Measurements from ENCODE around the gene DAP. TPM values are rescaled to one million over a fixed set of nuclear protein-coding genes. Genes with fewer than 3 reads are reported as not detected.

The DAP gene
- total RNA-seq, 4 donors from 2014 or later, result 24.3 to 42.4 (median 37.0) TPM

- intact Hi-C loops (cut with DNase I), result no loop called here
- TF ChIP-seq CTCF (IDR thresholded peaks at IDR 0.05) (no peak), EP300 (IDR thresholded peaks at IDR 0.05) (no peak)
- no peaks in the 10 kb centered on the region for H3K27me3 ChIP-seq
- H3K4me1 ChIP-seq, result peaks cover 0 to 19% (median 0%) of the 10 kb centered on the region in 4 donors
- DNase-seq (ENCODE audit: extremely low spot score), result no peak
- H3K9me3 ChIP-seq, result peaks cover 0 to 10% (median 0%) of the 10 kb centered on the region in 4 donors
- no peak overlapping the region for H3K27ac ChIP-seq (replicated peaks in 1 of 4)
- H3K36me3 ChIP-seq, result peaks cover 0 to 49% (median 33%) of the 10 kb centered on the region in 4 donors
- no peak overlapping the region for H3K4me3 ChIP-seq
Observed at GRCh38 chr5:10743951-10744350, 17.1 kb downstream of the DAP start.

- H3K27me3 ChIP-seq, result no peaks in the 10 kb centered on the region
- 83% methylated on average over 5 of the region's 5 CpGs for WGBS
- peaks cover 0 to 46% (median 33%) of the 10 kb centered on the region in 4 donors for H3K36me3 ChIP-seq
- H3K9me3 ChIP-seq, result peaks cover 0 to 10% (median 0%) of the 10 kb centered on the region in 4 donors
- H3K4me3 ChIP-seq, result no peak overlapping the region
- TF ChIP-seq CTCF (IDR thresholded peaks at IDR 0.05), result no peak
- peaks cover 0 to 19% (median 0%) of the 10 kb centered on the region in 4 donors for H3K4me1 ChIP-seq
- intact Hi-C loops (cut with DNase I), result no loop called here
- DNase-seq (ENCODE audit: extremely low spot score), result no peak
- H3K27ac ChIP-seq (replicated peaks in 1 of 4), result no peak overlapping the region
Observed at GRCh38 chr5:10743526-10743925, 17.5 kb downstream of the DAP start.

- H3K4me1 ChIP-seq, result peaks cover 0 to 19% (median 5%) of the 10 kb centered on the region in 4 donors
- H3K36me3 ChIP-seq, result peaks cover 0 to 27% (median 17%) of the 10 kb centered on the region in 4 donors
- intact Hi-C loops (cut with DNase I), result no loop called here
- 88% methylated on average over 9 of the region's 9 CpGs for WGBS
- TF ChIP-seq EP300 (IDR thresholded peaks at IDR 0.05) (no peak), POLR2A (IDR thresholded peaks at IDR 0.05; ENCODE audit: low read depth) (no peak), POLR2AphosphoS5 (IDR thresholded peaks at IDR 0.05) (no peak), CTCF (IDR thresholded peaks at IDR 0.05) (no peak)
- DNase-seq (ENCODE audit: extremely low spot score), result no peak
- H3K4me3 ChIP-seq, result no peak overlapping the region
- H3K9me3 ChIP-seq, result peaks cover 0 to 10% (median 0%) of the 10 kb centered on the region in 4 donors
- no peaks in the 10 kb centered on the region for H3K27me3 ChIP-seq
- no peak overlapping the region for H3K27ac ChIP-seq (replicated peaks in 1 of 4)
Observed at GRCh38 chr5:10741661-10742060, 19.4 kb downstream of the DAP start.

GRCh38 chr5:10740384-10740783, 20.6 kb downstream of the DAP start:
- DNase-seq (ENCODE audit: extremely low spot score), result no peak
- intact Hi-C loops (cut with DNase I), result no loop called here
- H3K4me1 ChIP-seq, result peaks cover 0 to 9% (median 5%) of the 10 kb centered on the region in 4 donors
- H3K36me3 ChIP-seq, result peaks cover 0 to 18% (median 9%) of the 10 kb centered on the region in 4 donors
- WGBS, result 70% methylated on average over 2 of the region's 2 CpGs
- no peak overlapping the region for H3K4me3 ChIP-seq
- H3K27ac ChIP-seq (replicated peaks in 1 of 4), result no peak overlapping the region
- H3K27me3 ChIP-seq, result no peaks in the 10 kb centered on the region
- TF ChIP-seq POLR2A (IDR thresholded peaks at IDR 0.05; ENCODE audit: low read depth) (no peak), CTCF (IDR thresholded peaks at IDR 0.05) (no peak), POLR2AphosphoS5 (IDR thresholded peaks at IDR 0.05) (no peak), EP300 (IDR thresholded peaks at IDR 0.05) (no peak)
- peaks cover 0 to 10% (median 0%) of the 10 kb centered on the region in 4 donors for H3K9me3 ChIP-seq

GRCh38 chr5:10737880-10738279, 23.2 kb downstream of the DAP start:
- H3K4me1 ChIP-seq, result peaks cover 0 to 20% (median 5%) of the 10 kb centered on the region in 4 donors
- no peaks in the 10 kb centered on the region for H3K27me3 ChIP-seq
- TF ChIP-seq POLR2AphosphoS5 (IDR thresholded peaks at IDR 0.05), result no peak
- no peak for TF ChIP-seq CTCF (IDR thresholded peaks at IDR 0.05)
- no peak for TF ChIP-seq POLR2A (IDR thresholded peaks at IDR 0.05; ENCODE audit: low read depth)
- TF ChIP-seq EP300 (IDR thresholded peaks at IDR 0.05), result no peak
- peaks cover 0 to 6% (median 3%) of the 10 kb centered on the region in 4 donors for H3K36me3 ChIP-seq
- H3K27ac ChIP-seq (replicated peaks in 1 of 4), result no peak overlapping the region
- H3K9me3 ChIP-seq, result peaks cover 0 to 10% (median 0%) of the 10 kb centered on the region in 4 donors
- no peak for DNase-seq (ENCODE audit: extremely low spot score)
- intact Hi-C loops (cut with DNase I), result no loop called here
- no peak overlapping the region for H3K4me3 ChIP-seq

All from esophagus muscularis mucosa (tissue), 4 donors.